ENCODE results near the gene HCRTR1.

The HCRTR1 gene

DNA sequence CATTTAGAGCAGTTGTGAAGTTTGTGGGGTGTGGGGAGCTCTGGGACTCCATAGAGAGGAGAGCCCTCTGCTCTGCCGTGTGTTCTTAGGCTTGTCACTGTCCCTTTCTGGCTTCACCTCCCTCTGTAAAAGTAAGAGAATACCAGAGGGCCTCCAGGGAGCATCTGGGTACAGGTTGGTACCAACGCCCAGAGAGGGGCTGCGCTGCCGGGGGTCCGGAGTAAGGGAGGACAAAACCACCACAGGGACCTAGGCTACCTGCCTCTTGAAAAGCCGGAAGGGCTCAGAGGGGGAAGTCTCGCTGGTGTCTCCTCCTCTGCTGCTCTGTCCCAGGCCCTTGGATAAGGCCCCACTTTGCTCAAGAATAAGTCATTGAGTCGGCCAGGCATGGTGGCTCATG, 44.2 kb upstream of the HCRTR1 start:
- Histone ChIP-seq H2AFZ (no peak overlapping the region), H3K36me3 (ENCODE audit: control insufficient read depth, insufficient read depth, low read length) (no peaks in the 10 kb centered on the region), H3K9ac (no peak overlapping the region), H3K4me3 (ENCODE audit: low read depth, low read length) (no peak overlapping the region), H3K4me1 (no peaks in the 10 kb centered on the region), H3K27ac (peak overlapping the region; percentile 36), H3K4me2 (ENCODE audit: low read length) (no peak overlapping the region), H3K27me3 (ENCODE audit: control insufficient read depth, insufficient read depth, low read length) (no peaks in the 10 kb centered on the region), H3K9me3 (ENCODE audit: control insufficient read depth, low read length) (no peaks in the 10 kb centered on the region), H3K79me2 (no peaks in the 10 kb centered on the region)
- TF ChIP-seq, protein P1, sequence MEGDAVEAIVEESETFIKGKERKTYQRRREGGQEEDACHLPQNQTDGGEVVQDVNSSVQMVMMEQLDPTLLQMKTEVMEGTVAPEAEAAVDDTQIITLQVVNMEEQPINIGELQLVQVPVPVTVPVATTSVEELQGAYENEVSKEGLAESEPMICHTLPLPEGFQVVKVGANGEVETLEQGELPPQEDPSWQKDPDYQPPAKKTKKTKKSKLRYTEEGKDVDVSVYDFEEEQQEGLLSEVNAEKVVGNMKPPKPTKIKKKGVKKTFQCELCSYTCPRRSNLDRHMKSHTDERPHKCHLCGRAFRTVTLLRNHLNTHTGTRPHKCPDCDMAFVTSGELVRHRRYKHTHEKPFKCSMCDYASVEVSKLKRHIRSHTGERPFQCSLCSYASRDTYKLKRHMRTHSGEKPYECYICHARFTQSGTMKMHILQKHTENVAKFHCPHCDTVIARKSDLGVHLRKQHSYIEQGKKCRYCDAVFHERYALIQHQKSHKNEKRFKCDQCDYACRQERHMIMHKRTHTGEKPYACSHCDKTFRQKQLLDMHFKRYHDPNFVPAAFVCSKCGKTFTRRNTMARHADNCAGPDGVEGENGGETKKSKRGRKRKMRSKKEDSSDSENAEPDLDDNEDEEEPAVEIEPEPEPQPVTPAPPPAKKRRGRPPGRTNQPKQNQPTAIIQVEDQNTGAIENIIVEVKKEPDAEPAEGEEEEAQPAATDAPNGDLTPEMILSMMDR (IDR thresholded peaks at IDR 0.05) = no peak

DNA sequence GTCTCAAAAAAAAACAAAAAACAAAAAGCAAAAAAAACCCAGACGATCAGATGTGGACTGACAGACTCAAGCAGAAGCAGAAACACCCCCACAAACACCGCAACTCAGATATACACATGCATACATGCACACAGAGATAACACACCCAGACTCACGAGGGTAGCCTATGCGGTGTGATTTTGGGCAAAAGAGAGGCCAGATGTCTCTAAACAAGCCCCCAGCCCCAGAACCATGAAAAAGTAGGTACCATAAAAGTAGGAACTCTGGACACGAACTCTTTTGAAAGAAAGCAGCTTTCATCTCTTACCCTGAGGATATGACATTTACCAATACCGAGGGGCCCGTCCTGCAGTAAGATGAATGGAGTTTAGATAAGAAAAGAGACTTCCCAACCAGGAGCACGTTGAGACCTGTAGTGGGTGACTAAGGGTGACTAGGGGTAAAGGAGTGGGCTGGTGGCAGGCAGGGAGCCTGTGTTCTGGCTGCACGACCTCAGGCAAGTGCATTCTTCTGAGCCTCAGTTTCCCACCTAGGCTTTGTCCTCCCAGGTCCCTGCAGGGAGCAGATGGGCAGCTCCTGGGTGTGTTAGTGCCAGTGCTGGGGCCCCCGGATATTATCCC, 42.6 kb upstream of the HCRTR1 start:
- no peaks in the 10 kb centered on the region for H3K9me3 ChIP-seq (ENCODE audit: control insufficient read depth, low read length)
- no peak overlapping the region for H3K9ac ChIP-seq
- H3K27me3 ChIP-seq (ENCODE audit: control insufficient read depth, insufficient read depth, low read length) = no peaks in the 10 kb centered on the region
- no peak overlapping the region for H3K4me2 ChIP-seq (ENCODE audit: low read length)
- H2AFZ ChIP-seq = no peak overlapping the region
- no peak overlapping the region for H3K4me3 ChIP-seq (ENCODE audit: low read depth, low read length)
- TF ChIP-seq, protein P1 (IDR thresholded peaks at IDR 0.05) = no peak
- no peaks in the 10 kb centered on the region for H3K36me3 ChIP-seq (ENCODE audit: control insufficient read depth, insufficient read depth, low read length)
- no peaks in the 10 kb centered on the region for H3K79me2 ChIP-seq
- H3K4me1 ChIP-seq = no peaks in the 10 kb centered on the region
- no peak overlapping the region for H3K27ac ChIP-seq

DNA sequence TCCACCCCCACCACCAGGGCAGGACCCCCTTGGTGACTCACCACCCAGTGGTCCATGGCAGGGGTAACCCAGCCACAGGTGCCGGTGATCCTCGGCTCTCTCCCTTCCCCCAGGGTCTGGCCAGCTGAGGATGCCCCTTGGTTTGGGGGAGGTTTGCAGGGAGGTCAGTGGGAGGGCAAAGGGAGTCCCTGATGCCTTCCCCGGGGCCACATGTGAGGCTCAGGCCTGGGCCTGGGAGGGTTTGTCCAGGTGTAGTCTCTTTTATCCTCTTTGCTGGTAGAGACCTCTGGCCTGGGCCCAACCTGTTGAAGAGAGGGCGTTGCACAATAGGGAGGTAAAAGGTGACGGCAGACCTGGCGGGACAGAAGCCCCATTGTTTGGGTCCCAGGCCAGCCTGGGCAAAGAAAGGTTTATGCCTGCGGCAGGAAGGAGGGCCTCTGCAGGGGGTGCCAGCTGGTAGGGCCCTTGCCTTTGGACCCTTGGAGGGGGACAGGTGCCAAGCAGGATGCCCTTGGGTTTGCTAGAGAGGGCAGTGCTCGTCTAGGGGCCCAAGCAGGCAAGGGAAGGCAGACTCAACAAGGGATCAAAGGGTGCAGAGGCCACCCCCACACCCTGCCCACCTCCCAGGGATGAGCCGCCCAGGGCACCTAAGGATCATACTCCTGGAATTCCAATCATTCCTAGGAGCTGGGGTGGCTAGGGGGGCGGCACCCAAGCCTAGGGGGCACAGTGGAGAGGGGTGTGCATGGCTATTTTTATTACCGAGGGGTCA, 41.9 kb upstream of the HCRTR1 start:
- Histone ChIP-seq H3K27me3 (ENCODE audit: control insufficient read depth, insufficient read depth, low read length) (no peaks in the 10 kb centered on the region), H3K4me1 (no peaks in the 10 kb centered on the region), H3K4me2 (ENCODE audit: low read length) (peak overlapping the region; percentile 66), H3K27ac (no peak overlapping the region), H3K9ac (no peak overlapping the region), H2AFZ (no peak overlapping the region), H3K9me3 (ENCODE audit: control insufficient read depth, low read length) (no peaks in the 10 kb centered on the region), H3K79me2 (no peaks in the 10 kb centered on the region), H3K4me3 (ENCODE audit: low read depth, low read length) (peak overlapping the region; percentile 44), H3K36me3 (ENCODE audit: control insufficient read depth, insufficient read depth, low read length) (no peaks in the 10 kb centered on the region)
- TF ChIP-seq, protein P1 (IDR thresholded peaks at IDR 0.05) = no peak

DNA sequence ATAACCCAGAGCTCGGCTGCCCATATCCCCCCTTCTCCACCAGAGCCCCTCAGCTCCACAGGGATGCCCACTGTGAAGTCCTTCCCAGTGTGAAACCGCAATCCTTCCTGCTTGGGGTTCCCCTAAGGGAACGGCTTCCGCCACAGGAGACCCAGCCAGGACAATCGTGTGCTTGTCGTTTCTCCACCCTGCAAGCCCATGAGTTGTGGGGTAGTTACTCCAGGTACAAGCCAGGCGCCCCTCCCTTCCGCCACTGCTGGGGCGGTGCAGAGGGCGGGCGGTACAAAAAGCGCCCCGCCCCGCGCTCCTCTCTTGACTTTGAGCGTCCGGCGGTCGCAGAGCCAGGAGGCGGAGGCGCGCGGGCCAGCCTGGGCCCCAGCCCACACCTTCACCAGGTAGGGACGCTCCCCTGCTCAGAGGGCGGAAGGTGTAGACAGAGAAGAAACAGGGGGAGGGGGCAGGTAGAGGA, 41.3 kb upstream of the HCRTR1 start, which contains the start of gene TINAGL1:
TSS of gene TINAGL1 (plus strand) at position 315 of the 469 bp plus-strand sequence. CDS start 634 bp downstream, outside the sequence.
- no peaks in the 10 kb centered on the region for H3K36me3 ChIP-seq (ENCODE audit: control insufficient read depth, insufficient read depth, low read length)
- no peaks in the 10 kb centered on the region for H3K4me1 ChIP-seq
- H2AFZ ChIP-seq = peak within 1 kb of the TSS; percentile 29
- H3K27ac ChIP-seq = peak within 1 kb of the TSS; percentile 1
- H3K4me2 ChIP-seq (ENCODE audit: low read length) = peak within 1 kb of the TSS; percentile 66
- no peaks in the 10 kb centered on the region for H3K27me3 ChIP-seq (ENCODE audit: control insufficient read depth, insufficient read depth, low read length)
- no peaks in the 10 kb centered on the region for H3K9me3 ChIP-seq (ENCODE audit: control insufficient read depth, low read length)
- H3K79me2 ChIP-seq = no peaks in the 10 kb centered on the region
- TF ChIP-seq, protein P1 (IDR thresholded peaks at IDR 0.05) = no peak
- H3K9ac ChIP-seq = no peak within 1 kb of the TSS
- peak within 1 kb of the TSS; percentile 44 for H3K4me3 ChIP-seq (ENCODE audit: low read depth, low read length)

Data from parathyroid adenoma (tissue), 2 donors.